Right ventricle myocardium inferior (tissue), 1 donor: ENCODE data around the gene KLHL11. TPM values are rescaled to one million over a fixed set of nuclear protein-coding genes. Genes with fewer than 3 reads are reported as not detected.
"Not testable (repeated sequence)": the region's sequence is repeated elsewhere in the genome, so short reads cannot be mapped to it uniquely, and the experiment has no call there.

Experiments used
- ATAC-seq: fragments of 200-7000 bp; cut with Tn5 transposase; one replicate; pipeline ENCODE4 v1.9.1; 2020; ENCODE audit warnings: mild to moderate bottlenecking, moderate library complexity
- DNase-seq: peaks from one replicate; pipeline ENCODE4 v3.0.0; 2021; ENCODE audit errors: missing footprints
- intact Hi-C: fragments of 100-400 bp; cut with DNase I; formaldehyde crosslinking; loops from one replicate; pipeline ENCODE4 v1.11.0; 2022
- total RNA-seq: library from RNA; stranded (reverse); fragmentation: NEBNext Ultra II Directional; extraction: Animal tissue kit (Norgen Biotek cat#: 25700); gene quantifications from one replicate; pipeline ENCODE4 v1.2.1, GENCODE V29; 2021
- donor health status: DM: no; HTN: yes; CAD: no; lungs with severe emphysema.

KLHL11 gene
- total RNA-seq, 1 donor from 2014 or later: 3.7 TPM

DNA sequence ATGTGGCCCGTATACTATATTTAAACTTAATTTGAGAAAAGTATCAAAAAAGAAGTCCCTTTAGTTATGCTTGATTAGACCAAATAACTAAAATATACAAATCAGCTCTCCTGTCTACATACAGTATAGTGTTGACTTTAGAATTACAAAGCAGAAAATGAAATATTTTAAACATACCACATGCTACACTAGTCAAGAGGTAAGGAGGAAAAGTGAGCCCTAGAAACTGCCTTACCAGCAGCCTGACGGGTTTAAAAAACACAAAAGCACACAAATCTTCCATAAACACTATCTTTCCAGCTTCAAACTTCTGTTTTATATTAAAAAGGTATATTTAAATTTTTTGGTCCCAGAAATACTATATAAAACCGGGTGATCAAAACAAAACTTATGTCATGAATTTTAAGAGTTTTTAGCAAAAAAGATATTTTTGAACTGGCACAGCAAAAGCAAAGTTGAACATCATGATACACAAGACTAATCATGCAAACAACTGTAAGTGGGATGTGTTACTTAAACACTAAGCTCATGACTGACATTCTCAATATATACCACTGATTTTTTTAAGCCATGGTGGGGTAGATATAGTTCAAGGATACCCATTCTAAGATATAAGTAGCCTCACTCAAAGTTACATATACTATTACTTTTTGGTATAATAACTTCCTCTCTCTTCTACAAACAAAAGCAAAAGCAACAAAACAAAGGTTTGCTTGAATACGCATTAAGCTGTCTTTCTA, 15.8 kb downstream of the KLHL11 start:
- intact Hi-C loops: no loop called here
- DNase-seq (no peak), ATAC-seq (no peak)

DNA sequence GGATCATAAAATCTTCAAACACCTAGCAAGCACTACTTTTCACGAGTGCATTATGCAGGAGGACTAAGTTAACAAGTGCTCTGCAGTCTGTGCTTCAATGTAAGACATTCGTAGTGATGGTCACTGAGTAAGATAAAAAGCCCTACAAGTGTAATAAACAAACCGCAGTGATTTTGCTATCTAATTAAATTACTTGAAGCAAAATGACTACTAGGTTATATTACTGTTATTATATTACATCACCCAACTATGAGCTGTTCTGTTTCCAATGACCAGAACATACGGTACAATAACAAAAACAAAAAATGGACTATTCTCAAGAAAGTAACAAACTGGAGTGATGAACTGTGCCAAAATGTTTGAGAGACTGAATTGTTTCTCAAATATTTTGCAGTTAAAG, 16.4 kb downstream of the KLHL11 start:
- no peak for DNase-seq
- intact Hi-C loops: no loop called here
- ATAC-seq: no peak

DNA sequence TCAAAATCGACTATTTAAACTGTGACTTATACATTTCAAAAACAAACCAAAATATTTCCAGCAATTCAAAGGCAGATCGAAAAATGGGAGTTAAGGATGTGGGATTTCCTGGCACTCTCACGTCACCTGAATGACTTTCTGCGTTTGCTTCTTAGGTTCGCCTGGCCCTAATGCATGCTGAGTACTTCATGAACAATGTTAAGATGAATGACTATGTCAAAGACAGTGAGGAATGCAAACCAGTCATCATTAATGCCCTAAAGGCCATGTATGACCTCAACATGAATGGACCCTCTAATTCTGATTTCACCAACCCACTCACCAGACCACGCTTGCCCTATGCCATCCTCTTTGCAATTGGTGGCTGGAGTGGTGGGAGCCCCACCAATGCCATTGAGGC, 20.3 kb downstream of the KLHL11 start:
- DNase-seq: no peak
- ATAC-seq: no peak
- intact Hi-C loops: no loop called here

- DNase-seq, ATAC-seq, intact Hi-C loops: not testable (repeated sequence)
Observed at GRCh38 chr17:41840781-41841180, 24.4 kb downstream of the KLHL11 start.

GRCh38 chr17:41839448-41839847, 25.8 kb downstream of the KLHL11 start:
- intact Hi-C loops, DNase-seq, ATAC-seq: not testable (repeated sequence)

- intact Hi-C loops: no loop called here
- no peak for DNase-seq
- no peak for ATAC-seq
Observed at GRCh38 chr17:41837761-41838538, 27.3 kb downstream of the KLHL11 start, which contains the start of gene KLHL10. Gene KLHL10 (plus strand): TSS chr17:41837825. CDS start chr17:41837933, 108 bp downstream.

DNA sequence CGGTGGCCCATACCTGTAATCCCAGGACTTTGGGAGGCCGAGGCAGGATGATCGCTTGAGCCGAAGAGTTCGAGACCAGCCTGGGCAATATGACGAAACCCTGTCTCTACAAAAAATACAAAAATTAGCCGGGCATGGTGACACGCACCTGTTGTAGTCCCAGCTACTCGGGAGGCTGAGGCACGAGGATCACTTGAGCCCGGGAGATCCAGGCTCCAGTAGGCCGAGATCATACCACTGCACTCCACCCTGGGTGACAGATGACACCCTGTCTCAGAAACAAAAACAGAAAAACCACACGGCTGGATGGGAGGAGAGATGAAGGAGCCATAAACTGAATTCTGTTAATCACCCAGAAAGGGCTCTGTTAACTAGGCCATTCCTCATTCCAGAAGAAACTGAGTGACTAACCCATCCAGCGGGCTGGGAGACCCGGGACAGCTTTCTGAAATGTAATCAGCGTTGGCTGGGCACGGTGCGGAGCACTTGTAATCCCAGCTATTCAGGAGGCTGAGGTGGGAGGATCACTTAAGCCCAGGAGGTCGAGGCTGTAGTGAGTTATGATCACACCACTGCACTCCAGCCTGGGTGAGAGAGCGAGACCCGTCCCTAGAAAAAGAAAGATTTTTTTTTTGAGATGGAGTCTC, 28.6 kb downstream of the KLHL11 start:
- DNase-seq (no peak), ATAC-seq (no peak)
- intact Hi-C loops: no loop called here

GRCh38 chr17:41835800-41836549, 29.2 kb downstream of the KLHL11 start, which contains the start of gene NT5C3B:
Gene NT5C3B (minus strand): TSS chr17:41836232. CDS start chr17:41836193, 39 bp downstream.
- intact Hi-C loops: no loop called here
- peak; percentile 94 for ATAC-seq
- peak; percentile 82 for DNase-seq

GRCh38 chr17:41835214-41835799, 29.9 kb downstream of the KLHL11 start:
- ATAC-seq (peak; percentile 58), DNase-seq (no peak)
- intact Hi-C loops: no loop called here

- intact Hi-C loops, DNase-seq, ATAC-seq: not testable (repeated sequence)
Observed at GRCh38 chr17:41829961-41830360, 35.3 kb downstream of the KLHL11 start.

DNA sequence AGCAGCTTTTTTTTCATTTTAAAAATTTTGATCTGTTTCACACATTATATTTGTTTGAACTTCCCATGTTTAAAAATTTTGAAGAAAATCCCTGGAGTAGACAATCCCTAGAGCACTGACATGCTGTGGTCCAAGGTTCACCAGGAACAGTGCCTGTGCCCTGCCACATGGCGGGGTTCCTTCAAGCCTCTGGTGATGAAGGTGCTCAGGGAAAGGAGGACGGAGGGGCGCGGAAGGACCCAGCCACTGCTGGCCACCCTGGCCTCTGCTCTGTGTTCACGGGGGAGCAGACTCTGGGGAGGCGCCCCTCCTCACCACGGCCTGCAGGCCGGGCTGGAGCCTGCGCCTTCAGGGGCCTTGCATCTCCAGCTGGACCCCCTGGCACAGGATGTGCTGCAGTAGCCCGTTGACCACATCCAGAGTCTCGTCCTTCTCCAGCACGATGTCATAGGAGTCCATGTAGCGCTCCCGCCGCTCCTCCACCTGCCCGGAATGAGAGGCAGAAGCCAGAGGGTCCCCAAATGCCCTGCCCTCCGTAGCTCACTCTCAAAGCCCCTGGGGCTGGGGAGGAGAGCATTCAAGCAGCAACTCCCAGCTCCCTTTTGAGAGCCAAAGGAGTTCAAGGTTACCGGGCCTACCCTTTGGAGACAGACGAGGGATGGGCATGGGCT, 39.9 kb downstream of the KLHL11 start:
- intact Hi-C loops: no loop called here
- ATAC-seq (no peak), DNase-seq (no peak)

DNA sequence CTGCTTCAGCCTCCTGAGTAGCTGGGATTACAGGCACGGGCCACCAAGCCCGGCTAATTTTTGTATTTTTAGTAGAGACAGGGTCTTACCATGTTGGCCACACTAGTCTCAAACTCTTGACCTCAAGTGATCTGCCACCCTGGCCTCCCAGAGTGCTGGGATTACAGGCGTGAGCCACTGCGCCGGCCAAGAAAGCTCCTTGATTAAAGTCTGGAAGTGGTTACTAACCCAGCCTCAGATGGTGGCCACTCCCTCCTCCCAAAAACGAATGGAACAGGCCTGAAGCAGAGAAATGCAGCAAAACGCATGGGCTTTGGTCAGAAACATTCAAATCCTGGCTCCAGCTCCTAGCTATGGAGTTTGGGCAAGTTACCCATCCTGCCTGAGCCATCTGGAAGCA, 41.1 kb downstream of the KLHL11 start:
- no peak for ATAC-seq
- no peak for DNase-seq
- intact Hi-C loops: no loop called here

GRCh38 chr17:41823580-41823979, 41.6 kb downstream of the KLHL11 start:
- ATAC-seq: no peak
- DNase-seq: no peak
- intact Hi-C loops: no loop called here

DNA sequence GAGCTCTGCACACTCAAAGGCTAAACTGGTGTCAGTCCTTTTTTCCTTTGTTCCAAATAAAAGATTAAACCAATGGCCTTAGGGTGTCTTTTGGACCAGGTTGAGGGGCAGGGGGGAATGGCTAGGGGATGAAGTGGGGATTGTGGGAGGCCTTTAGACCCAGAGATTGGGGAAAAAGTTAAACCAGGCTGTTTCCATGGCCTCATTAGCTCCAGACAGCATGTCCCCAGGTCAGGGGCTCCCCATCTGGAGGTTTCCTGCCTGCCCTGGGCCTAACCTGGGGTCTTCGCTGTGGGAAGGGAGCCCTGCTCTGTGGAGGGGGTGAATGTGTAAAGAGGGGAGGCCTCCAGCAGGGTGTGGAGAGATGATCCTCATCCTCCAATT, 42.1 kb downstream of the KLHL11 start:
- ATAC-seq (no peak), DNase-seq (no peak)
- intact Hi-C loops: no loop called here

DNA sequence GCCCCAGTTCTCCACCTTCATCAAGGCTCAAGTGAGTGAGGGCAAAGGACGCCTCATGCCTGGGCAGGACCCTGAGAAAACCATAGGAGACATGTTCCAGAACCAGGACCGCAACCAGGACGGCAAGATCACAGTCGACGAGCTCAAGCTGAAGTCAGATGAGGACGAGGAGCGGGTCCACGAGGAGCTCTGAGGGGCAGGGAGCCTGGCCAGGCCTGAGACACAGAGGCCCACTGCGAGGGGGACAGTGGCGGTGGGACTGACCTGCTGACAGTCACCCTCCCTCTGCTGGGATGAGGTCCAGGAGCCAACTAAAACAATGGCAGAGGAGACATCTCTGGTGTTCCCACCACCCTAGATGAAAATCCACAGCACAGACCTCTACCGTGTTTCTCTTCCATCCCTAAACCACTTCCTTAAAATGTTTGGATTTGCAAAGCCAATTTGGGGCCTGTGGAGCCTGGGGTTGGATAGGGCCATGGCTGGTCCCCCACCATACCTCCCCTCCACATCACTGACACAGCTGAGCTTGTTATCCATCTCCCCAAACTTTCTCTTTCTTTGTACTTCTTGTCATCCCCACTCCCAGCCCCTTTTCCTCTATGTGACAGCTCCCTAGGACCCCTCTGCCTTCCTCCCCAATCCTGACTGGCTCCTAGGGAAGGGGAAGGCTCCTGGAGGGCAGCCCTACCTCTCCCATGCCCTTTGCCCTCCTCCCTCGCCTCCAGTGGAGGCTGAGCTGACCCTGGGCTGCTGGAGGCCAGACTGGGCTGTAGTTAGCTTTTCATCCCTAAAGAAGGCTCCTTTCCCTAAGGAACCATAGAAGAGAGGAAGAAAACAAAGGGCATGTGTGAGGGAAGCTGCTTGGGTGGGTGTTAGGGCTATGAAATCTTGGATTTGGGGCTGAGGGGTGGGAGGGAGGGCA, 42.7 kb downstream of the KLHL11 start:
- intact Hi-C loops: no loop called here
- DNase-seq (no peak), ATAC-seq (no peak)

DNA sequence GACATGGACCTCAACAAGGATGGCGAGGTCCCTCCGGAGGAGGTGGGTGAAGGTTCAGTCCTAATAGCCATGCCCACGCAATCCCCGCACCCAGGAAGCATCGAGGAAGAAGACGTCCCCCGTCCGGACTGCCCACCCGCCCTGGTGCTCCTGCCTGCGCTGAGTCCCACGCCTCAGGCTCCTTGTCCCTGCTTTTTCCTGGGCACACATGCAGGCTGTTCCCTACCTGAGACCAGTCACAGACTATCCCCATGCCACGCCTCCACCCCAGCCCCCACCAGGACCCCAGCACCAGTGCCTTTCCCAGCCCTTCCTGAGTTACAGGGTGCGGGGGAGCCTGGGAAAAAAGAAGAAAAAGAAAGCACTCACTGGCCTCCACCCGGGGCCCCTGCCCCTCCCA, 43.4 kb downstream of the KLHL11 start:
- DNase-seq (no peak), ATAC-seq (no peak)
- intact Hi-C loops: no loop called here

DNA sequence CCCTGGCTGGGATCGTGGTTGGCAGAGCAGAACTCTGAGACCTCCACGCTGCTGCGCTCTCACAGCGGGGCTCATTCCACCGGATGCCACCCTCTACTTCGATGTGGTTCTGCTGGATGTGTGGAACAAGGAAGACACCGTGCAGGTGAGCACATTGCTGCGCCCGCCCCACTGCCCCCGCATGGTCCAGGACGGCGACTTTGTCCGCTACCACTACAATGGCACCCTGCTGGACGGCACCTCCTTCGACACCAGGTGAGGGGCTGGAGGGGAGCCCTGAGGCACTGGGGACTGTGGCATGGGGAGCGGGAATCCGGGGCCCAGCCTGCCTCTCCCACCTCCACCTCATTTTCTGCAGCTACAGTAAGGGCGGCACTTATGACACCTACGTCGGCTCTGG, 47.2 kb downstream of the KLHL11 start:
- no peak for DNase-seq
- intact Hi-C loops: no loop called here
- no peak for ATAC-seq
